ENCODE measurements around the gene ZNF185. TPM values are rescaled to one million over a fixed set of nuclear protein-coding genes. Genes with fewer than 3 reads are reported as not detected.

Gene ZNF185
- total RNA-seq, 2 donors from 2014 or later: 2.0 to 2.3 TPM

DNA sequence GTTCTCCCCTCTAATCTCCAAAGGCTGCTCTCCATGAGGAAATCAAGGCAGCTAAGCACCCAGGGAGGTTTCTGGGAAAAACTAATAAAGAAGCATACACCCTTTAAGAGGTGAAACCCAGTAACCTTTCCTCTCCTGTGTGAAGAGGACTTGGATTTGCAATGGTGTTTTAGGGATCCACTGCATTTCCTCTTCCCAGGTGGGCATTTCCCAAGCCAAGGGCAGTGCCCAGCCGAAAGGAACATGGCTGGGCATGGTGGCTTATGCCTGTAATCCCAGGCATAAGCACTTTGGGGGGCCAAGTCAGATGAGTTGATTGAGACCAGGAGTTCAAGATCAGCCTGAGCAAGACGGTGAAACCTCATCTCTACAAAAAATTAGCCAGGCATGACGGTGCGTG lies 5.4 kb upstream of the ZNF185 start:
- no peak overlapping the region for H3K27ac Mint-ChIP-seq
- ATAC-seq: no peak
- no peaks in the 10 kb centered on the region for H3K9me3 Mint-ChIP-seq
- peaks cover 0 to 4% of the 10 kb centered on the region in 2 donors for H3K36me3 Mint-ChIP-seq
- DNase-seq (ENCODE audit: low spot score in 2 of 2): no peak

DNA sequence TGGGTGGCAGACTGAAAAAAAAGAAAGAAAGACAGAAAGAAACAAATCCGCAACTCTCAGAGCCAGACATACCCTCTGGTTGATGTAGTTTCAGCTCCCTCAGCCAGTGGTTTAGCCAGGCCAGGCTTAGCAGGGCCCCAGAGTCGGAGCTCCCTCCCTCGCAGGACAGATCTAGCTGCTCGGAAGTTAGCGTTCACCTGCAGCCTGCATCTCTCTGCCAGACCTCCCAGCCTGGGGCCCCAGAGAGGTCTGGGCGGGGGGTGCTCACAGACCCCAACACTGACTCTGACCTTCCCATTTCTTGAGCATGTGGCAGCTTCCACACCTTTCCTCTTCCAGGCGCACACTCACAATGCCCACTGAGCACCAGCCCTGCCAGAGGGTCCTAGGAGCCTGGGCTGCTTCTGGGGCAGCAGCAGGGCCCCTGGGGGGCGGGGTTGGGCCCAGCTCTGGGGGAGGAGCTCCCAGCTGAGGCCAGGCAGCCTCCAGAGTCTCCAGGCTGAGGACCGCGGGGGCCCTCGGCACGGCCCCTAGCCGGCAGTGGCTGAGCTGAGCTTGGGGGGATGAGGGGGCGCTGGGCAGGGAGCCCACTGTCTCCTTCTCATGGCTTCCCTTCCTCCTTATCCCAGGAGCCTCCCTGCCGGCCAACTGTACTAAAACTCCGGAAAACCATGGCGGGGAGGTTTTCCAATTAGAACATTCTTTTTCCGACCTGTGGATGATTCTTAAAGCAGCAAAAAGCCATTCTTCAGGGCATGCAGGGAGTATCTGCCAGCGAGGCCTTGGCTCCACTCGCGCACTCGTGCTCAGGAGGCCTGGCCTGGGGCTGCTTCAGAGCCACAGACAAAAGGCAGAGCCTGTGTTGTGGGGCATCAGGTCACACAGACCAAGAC lies 4.6 kb upstream of the ZNF185 start:
- peaks cover 0 to 4% of the 10 kb centered on the region in 2 donors for H3K36me3 Mint-ChIP-seq

DNA sequence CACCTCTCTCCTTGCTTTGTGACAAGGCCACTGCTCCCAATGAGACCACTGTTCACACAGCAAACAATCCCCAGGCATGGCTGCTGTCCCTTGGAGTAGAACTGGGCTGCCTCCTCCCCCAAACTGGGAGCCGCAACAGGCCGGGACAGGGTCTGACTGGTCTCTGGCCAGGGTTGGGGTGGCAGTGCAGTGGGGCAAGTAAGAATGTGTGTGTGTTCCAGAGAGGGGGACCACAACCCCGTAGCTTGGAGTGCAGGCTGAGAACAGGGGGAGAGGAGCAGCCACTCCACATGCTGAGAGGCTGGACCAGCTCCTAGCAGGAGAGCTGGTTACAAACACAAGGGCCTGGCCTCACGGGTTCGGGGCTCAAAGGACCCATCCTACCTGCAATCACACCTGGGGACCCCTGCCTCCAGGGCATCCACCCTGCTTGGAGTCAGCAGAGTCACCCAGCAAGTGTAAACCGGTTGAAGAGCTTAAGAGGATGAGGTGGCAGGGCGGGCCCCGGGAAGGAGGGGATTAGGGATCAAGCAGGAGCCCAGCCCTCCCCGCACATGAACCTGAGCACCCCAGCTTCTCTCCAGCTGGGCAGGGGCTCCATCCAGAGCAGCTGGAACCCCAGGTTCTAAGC lies 3.8 kb upstream of the ZNF185 start:
- no peak for ATAC-seq
- H3K27ac Mint-ChIP-seq: peak overlapping the region in 1 of 2 donors; percentile 22

More for the DNA sequence above, 4.6 kb upstream of the ZNF185 start:
- DNase-seq (ENCODE audit: low spot score in 2 of 2): no peak
- H3K9me3 Mint-ChIP-seq: no peaks in the 10 kb centered on the region
- H3K27ac Mint-ChIP-seq: no peak overlapping the region
- no peak for ATAC-seq

DNA sequence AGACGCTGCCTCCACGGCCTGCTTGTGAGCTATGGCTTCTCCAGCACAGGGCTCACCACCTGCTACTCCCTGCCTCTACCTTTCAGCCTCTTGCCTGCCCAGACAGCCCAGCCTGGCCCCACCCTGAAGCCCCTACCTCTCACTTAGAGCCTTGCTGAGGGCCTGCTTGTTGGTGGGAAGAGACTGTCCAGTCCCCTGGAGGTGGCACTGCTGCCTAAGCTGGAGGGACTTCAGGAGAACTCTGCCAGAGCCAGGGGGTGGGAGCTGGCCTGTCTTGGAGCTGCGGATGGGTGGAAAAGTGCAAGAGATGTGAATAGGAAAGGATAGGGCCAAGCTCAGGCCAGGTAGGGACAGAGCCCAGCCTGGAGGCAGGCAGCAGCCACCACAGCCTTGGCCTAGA lies 2.7 kb upstream of the ZNF185 start:
- no peak for DNase-seq (ENCODE audit: low spot score in 2 of 2)
- Mint-ChIP-seq H3K36me3 (no peaks in the 10 kb centered on the region), H3K9me3 (no peaks in the 10 kb centered on the region), H3K27ac (no peak overlapping the region)
- no peak for ATAC-seq

More for the DNA sequence above, 3.8 kb upstream of the ZNF185 start:
- no peak for DNase-seq (ENCODE audit: low spot score in 2 of 2)
- no peaks in the 10 kb centered on the region for H3K9me3 Mint-ChIP-seq
- peaks cover 0 to 4% of the 10 kb centered on the region in 2 donors for H3K36me3 Mint-ChIP-seq

DNA sequence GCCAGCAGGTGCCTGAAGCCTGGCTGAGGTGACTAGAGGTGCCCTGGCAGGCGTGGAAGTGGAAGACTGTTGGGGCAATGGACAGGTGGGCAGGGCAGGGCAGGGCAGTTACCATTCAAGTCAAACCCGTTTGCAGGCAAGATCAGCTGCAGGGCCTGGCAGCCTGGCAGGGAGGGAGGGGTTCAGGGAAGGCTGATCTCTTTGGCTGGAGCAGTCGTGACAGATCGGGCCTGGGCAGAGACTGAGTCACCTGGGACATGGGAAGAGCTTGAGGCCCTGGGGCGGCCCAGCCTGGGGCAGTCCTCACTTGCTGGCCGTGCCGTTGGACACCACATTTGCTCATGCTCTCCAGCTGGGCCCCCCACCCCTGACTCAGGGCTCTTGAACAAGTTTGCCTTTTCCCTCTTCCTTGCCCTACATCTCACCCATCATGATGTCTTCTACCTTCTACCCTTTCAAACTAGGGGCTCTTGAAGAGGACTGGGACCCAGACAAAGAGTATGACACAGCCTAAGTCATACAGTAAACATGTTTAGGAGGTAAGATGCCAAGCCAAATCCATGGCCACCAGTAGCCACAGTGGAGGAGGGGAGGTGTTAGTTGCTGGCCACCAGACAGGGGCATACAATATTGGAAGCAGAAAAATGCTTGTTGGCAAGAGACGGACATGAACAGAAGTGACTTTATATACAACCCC lies 2.0 kb upstream of the ZNF185 start:
- DNase-seq (ENCODE audit: low spot score in 2 of 2) (peak in 1 of 2 donors; percentile 4), ATAC-seq (no peak)
- H3K9me3 Mint-ChIP-seq: no peaks in the 10 kb centered on the region
- no peak overlapping the region for H3K27ac Mint-ChIP-seq
- no peaks in the 10 kb centered on the region for H3K36me3 Mint-ChIP-seq

DNA sequence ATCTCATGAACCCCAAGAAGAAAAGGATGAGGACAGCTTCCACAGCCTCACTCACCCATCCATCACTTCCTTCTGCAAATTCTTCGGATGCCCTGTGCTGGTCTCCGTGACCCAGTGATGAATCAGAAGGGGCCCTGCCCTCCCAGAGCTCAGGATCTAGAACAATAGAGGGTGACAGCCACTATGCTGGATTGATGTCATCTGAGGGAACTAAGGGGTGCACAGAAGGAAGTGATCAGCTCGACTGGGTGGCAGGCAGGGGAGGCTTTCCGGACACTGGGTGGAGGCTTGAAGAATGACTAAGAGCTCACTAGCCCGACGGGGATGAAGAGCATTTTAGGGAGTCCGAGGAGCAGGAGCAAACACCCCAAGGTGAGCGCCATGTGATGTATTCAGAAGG lies 1.4 kb upstream of the ZNF185 start:
- Mint-ChIP-seq H3K27ac (no peak overlapping the region), H3K9me3 (no peaks in the 10 kb centered on the region), H3K36me3 (no peaks in the 10 kb centered on the region)
- ATAC-seq (no peak), DNase-seq (ENCODE audit: low spot score in 2 of 2) (no peak)

DNA sequence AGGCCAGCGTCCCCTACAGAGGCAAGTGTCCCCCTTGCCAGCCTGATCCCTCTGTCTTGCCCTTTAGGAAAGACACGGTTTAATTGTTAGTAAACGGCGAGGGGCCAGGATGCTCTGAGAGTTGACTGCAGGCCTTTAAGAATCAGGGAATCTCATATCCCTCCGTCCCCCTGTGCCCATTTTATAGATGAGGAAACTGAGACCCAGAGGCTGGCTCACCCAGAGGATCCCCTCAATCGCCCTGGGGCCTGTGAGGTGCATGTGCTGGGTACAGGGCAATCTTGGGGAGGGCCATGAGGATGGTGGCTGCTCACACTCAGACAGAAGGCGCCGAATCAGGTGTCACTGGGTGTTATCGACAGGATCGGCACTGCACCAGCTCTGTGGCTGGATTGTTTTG lies 575 bp downstream of the ZNF185 start:
- Mint-ChIP-seq H3K27ac (no peak overlapping the region), H3K9me3 (no peaks in the 10 kb centered on the region), H3K36me3 (no peaks in the 10 kb centered on the region)
- ATAC-seq: no peak
- no peak for DNase-seq (ENCODE audit: low spot score in 2 of 2)

DNA sequence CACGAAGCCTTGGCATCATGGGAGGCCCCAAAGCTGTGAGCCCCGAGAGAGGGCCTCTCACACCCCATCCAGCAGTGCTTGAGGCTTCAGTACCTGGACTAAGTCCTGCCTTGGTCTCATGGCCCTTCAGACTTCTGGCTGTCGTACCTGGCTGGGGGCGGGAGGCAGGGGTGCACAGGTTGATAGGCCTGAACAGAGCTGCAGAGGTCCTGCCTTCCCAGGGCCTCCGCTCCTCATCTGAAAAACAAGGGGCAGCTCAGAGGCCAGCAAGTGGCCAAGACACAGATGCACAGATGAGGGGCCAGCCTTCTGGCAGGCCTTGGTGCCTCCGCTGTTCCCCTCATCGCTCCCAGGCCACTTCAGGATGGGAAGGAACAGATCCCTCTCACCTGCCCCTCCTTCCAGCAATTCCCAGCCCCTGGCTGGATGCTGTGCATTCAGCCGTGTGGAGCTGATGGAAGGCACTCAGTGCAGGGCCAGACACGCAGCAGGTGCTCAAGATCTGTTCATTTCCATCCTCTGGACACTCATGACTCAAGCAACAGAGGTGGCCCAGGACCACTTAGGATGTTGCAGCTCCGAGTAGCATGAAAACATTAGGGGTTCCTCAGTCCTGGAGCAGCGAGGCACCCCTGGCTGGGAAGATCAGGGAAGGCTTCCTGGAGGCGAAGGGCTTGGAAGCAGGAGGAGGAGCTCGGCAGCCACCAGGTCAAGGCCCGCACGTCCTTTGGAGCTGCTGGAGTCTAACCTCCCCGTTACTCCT lies 1.4 kb downstream of the ZNF185 start:
- Mint-ChIP-seq H3K27ac (no peak overlapping the region), H3K9me3 (no peaks in the 10 kb centered on the region), H3K36me3 (no peaks in the 10 kb centered on the region)
- no peak for DNase-seq (ENCODE audit: low spot score in 2 of 2)
- ATAC-seq: no peak

DNA sequence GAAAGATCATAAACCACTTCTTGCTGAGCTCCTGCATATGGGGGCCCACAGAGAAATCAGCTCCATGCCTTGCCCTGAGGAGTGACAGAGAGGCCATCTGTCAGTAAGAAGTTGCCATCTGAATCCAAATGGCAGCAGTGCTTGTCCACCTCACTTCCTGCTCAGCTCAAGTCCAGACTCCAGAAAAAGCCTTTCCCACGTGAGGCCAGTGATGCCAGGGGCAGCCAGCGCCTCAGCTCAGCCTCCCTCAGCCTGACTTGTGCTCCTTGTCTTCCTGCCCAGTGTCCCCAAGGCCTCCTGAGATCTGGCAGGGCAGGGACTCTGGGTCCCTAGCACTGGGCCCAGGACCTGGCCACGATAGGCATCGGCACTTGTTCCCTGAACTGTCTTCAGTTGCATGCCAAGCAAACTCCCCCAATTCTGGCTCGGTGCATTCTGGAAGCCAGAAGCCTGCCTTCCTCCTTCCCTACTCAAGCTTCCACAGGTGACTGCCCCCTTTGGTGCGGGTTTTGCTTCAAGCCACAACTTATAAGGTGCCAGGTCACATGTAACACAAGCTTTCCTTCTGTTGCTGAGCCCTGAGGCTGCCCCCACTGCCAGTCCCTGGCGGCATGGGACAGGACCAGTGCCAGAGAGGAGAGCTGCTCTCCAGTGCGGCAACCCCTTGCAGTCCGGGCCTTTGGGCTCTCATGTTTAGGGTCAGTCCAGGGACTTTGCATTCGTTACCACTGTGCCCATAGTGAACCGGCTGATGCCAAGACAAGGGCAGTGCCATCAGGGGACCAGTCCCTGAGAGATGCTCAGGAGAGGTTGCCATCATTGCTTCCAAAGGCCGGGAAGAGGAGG lies 2.2 kb downstream of the ZNF185 start:
- no peaks in the 10 kb centered on the region for H3K9me3 Mint-ChIP-seq
- ATAC-seq: no peak
- DNase-seq (ENCODE audit: low spot score in 2 of 2): no peak
- no peaks in the 10 kb centered on the region for H3K36me3 Mint-ChIP-seq
- H3K27ac Mint-ChIP-seq: no peak overlapping the region

DNA sequence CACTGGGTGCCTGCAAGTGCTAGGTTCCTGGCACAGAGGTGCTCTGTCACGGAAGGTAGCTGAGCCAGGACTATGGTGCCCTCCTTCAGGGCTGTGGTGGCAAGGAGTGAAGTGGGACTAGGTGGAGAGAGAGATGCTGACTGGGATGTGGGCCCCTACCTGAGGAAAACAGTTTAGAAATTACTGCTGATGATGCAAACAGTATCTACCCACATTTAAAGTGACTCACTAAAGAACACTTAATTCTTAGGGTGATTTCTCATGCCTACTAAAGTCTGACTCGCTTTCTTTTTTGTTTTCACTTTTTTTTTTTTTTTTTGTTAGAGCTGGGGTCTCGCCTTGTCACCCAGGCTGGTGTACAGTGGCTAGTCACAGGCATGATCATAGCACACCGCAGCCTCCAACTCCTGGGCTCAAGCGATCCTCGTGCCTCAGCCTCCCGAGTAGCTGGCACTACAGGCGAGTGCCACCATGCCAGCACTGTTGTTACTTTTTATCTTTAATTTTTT lies 3.1 kb downstream of the ZNF185 start:
- Mint-ChIP-seq H3K27ac (no peak overlapping the region), H3K36me3 (no peaks in the 10 kb centered on the region), H3K9me3 (no peaks in the 10 kb centered on the region)
- ATAC-seq (peak in 1 of 2 donors; percentile 72), DNase-seq (ENCODE audit: low spot score in 2 of 2) (no peak)

DNA sequence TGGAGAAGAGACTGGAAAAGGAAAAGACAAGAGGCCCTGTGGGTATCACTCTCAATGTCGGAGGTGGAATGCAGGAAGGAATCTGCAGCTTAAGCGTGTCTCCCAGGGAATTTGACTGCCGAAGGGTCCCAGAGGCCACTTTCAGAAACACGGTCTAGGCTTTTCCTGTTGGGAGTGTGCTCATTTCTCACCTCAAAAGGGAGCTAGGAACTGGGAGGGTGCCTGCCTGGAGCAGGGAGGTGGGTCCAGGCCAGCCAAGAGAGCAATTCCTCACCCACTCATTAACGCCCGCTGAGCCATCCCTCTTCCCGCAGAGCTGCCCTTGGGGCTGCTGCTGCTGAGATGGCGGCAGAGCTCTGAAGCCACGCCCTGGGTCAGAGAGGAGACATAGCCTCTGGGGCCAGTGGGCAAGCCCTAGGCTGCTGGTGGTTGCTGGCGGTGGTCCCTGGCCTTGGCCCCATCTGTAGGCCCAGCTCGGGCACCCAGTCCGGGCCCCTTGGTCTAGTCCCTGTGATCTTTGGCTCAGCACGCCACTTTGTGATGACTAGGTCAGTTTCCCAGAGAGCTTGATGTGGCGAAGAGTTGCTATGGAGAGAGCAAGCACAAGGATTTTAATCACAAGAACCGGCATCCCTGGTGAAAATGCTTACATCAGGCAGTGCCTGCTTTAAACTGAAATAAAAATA lies 4.1 kb downstream of the ZNF185 start:
- ATAC-seq: no peak
- Mint-ChIP-seq H3K36me3 (no peaks in the 10 kb centered on the region), H3K27ac (no peak overlapping the region), H3K9me3 (no peaks in the 10 kb centered on the region)
- DNase-seq (ENCODE audit: low spot score in 2 of 2): no peak

DNA sequence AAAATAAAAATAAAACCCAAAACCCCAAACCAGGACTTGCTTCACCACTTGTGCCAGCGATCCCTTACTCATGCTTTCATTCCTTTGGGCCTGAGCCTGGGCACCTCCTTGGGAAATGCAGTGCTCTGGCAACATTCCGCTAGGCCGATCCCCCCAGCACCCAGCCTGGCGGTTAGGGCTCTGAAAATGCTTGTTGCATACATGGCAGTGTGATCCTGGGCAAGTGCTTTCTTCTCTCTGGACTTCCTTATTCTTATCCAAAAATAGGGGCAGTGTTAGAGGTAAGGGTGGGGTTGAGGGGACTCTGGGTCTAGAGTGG lies 4.6 kb downstream of the ZNF185 start:
- no peaks in the 10 kb centered on the region for H3K36me3 Mint-ChIP-seq
- DNase-seq (ENCODE audit: low spot score in 2 of 2) (no peak), ATAC-seq (no peak)
- H3K27ac Mint-ChIP-seq: no peak overlapping the region
- H3K9me3 Mint-ChIP-seq: no peaks in the 10 kb centered on the region

DNA sequence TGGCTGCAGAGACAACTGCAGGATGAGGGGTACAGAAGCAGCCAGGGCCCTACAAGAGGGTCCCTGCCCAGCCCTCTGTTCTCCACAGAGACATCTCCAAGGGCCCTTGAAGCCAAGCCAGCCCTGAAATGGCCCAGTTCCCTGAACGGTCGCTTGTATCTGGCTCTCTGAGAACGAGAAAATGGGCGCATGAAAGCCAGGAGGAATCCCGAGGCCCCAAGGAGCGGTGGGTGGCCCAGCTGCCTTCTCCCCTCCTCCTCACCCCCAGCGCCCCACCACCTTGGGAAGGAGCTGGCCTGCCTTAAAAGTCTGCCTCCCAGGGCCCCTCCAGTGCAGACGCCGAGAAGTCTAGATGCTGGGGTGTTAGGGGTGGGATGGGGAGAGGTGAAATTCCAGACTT lies 5.7 kb downstream of the ZNF185 start:
- Mint-ChIP-seq H3K27ac (no peak overlapping the region), H3K36me3 (no peaks in the 10 kb centered on the region), H3K9me3 (no peaks in the 10 kb centered on the region)
- DNase-seq (ENCODE audit: low spot score in 2 of 2): no peak
- no peak for ATAC-seq

DNA sequence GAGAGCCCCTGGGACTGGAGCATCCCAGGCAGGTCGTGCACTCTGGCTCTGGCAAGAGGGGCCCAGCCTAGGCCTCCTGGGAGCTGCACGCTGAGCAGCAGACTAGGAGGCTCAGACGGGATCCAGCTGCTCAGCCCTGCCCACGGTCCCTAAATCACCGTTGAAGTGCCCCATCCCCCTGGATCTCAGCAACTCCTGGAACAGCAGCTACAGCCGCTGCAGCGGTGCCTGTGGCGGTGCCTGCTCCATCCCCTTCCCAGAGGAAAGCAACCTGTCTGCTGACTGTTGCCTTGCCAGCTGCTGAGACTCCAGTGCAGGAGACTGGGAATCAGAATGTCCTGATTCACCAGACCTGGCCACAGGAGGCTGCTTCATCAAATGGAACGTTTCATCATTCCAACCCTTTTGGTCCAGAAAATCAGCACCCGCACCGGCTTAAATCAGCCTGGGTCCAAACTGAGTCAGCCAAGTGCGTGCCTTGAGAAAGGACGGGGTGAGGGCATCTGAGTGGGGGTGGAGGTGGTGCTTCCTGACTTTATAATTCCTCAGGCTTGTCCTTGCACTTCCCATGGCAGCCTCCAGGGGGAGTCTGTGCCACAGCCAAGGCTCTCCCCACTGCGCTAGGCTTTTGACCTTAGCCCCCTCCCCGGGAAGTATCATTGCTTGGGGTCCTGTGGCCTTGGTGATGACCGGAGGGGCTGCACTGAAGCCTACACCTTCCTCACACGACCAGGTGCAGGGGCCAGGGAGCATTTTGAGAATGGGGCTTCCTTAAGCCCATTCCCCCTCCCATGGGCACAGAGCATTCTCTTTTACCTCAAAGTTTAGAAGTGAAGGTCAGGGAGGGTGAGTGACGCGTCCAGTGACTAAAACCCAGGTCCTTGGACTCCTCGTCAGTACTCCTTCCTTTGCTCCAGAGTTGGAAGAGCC lies 6.5 kb downstream of the ZNF185 start:
- Mint-ChIP-seq H3K36me3 (no peaks in the 10 kb centered on the region), H3K9me3 (no peaks in the 10 kb centered on the region), H3K27ac (no peak overlapping the region)
- ATAC-seq (peak; percentile 40 to 45), DNase-seq (ENCODE audit: low spot score in 2 of 2) (peak in 1 of 2 donors; percentile 45)

DNA sequence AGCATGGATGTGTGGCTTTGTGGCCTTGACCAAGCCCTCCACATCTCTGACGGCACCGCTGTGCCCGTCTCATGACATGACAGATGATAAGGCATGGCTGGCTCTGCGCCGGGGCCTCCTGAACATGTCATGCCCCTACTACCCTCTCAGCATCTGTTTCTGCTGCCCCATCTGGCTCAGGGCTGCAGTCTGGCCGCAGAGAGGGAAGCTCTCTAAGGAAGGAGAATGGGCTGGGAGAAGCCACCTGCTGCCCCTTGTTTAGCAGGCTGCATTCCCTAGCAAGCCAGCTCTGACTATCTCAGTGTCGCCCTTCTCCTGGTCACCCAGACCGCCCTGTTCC lies 7.2 kb downstream of the ZNF185 start:
- Mint-ChIP-seq H3K36me3 (no peaks in the 10 kb centered on the region), H3K9me3 (no peaks in the 10 kb centered on the region), H3K27ac (no peak overlapping the region)
- no peak for DNase-seq (ENCODE audit: low spot score in 2 of 2)
- ATAC-seq: no peak

Data from activated naive CD4-positive, alpha-beta T cell treated with anti-CD3 and anti-CD28 coated beads, Interleukin-2, amount 50 U/mL, for 72 hours (primary cell).